H1 (cell line): ENCODE results near the gene CCDC127.

Experiments used
- EZH2 ChIP-seq: fragments of 200-600 bp; sonication (generic); IDR thresholded peaks from 2 replicates; pipeline ENCODE4 v1.7.1; 2012; ENCODE audit warnings: low read depth, mild to moderate bottlenecking, moderate library complexity, low read length, inconsistent platforms; ENCODE audit not compliant: severe bottlenecking
- JUND ChIP-seq: IDR thresholded peaks from 2 replicates; pipeline ENCODE4 v1.6.1; 2011; ENCODE audit warnings: mild to moderate bottlenecking, improper control_type of control experiment, low read length
- POLR2A ChIP-seq, 2 experiments: IDR thresholded peaks; 1 replicate in 1 of 2; 2 replicates in 1 of 2; pipeline ENCODE4 v1.6.1; 2011; ENCODE audit warnings: low read depth in 2 of 2, low read length in 2 of 2, mild to moderate bottlenecking in 2 of 2; ENCODE audit errors: control extremely low read depth in 1 of 2
- RFX5 ChIP-seq: IDR thresholded peaks from 2 replicates; pipeline ENCODE4 v1.6.1; 2011; ENCODE audit warnings: low read depth, low read length, improper control_type of control experiment, borderline replicate concordance
- TF ChIP-seq, protein P1 (sequence below), 3 experiments: IDR thresholded peaks; 1 replicate in 2 of 3; 2 replicates in 1 of 3; pipeline versions ENCODE4 v1.5.1 to v1.6.1; 2011; ENCODE audit warnings: low read length in 3 of 3, mild to moderate bottlenecking in 3 of 3, inconsistent platforms in 2 of 3, low read depth in 1 of 3, moderate library complexity in 1 of 3; ENCODE audit not compliant: insufficient read depth in 1 of 3; ENCODE audit errors: control extremely low read depth in 1 of 3

DNA sequence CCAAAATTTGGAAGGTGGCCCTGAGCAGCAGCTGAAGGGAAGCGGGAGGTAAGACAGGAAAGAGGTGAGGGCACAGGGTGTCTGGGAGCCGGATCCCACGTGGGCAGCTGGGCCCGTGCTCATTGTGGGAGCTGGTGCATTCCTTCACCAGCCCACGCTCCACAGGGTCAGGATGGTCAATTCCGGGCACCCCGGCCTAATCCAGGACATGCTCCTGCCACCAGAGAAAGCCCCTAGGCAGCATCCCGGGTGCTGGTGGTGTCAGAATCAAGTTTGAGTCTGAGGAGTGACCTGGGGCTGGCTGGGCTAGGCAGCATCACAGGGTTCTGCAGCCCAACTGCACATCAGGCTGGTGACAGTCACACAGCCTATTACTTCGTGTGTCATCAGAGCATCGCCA is 46.4 kb upstream of the CCDC127 start:
- TF ChIP-seq POLR2A (IDR thresholded peaks at IDR 0.05; ENCODE audit: control extremely low read depth in 1 of 2, low read depth in 2 of 2, low read length in 2 of 2) = no peak
- no peak for TF ChIP-seq JUND
- TF ChIP-seq EZH2 = no peak
- TF ChIP-seq, protein P1, sequence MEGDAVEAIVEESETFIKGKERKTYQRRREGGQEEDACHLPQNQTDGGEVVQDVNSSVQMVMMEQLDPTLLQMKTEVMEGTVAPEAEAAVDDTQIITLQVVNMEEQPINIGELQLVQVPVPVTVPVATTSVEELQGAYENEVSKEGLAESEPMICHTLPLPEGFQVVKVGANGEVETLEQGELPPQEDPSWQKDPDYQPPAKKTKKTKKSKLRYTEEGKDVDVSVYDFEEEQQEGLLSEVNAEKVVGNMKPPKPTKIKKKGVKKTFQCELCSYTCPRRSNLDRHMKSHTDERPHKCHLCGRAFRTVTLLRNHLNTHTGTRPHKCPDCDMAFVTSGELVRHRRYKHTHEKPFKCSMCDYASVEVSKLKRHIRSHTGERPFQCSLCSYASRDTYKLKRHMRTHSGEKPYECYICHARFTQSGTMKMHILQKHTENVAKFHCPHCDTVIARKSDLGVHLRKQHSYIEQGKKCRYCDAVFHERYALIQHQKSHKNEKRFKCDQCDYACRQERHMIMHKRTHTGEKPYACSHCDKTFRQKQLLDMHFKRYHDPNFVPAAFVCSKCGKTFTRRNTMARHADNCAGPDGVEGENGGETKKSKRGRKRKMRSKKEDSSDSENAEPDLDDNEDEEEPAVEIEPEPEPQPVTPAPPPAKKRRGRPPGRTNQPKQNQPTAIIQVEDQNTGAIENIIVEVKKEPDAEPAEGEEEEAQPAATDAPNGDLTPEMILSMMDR (IDR thresholded peaks at IDR 0.05; ENCODE audit: control extremely low read depth in 1 of 3, insufficient read depth in 1 of 3, low read depth in 1 of 3, low read length in 3 of 3) = no peak
- TF ChIP-seq RFX5 = no peak
